Tibial nerve (tissue), 4 donors: ENCODE data around the gene SPHK1. TPM values are rescaled to one million over a fixed set of nuclear protein-coding genes. Genes with fewer than 3 reads are reported as not detected.

Source experiments
- DNase-seq, 2 donors: peaks; one replicate each; pipeline ENCODE4 v3.0.0-alpha.2; 2019; ENCODE audit warnings: low spot score in 2 of 2
- H3K27ac ChIP-seq, 4 donors: fragments of 200-600 bp; sonication (generic) in 3 of 4; one replicate each; pipeline ENCODE4 v1.5.1; 2017 to 2019; ENCODE audit warnings: mild to moderate bottlenecking in 1 of 4
- H3K27me3 ChIP-seq, 2 donors: fragments of 200-600 bp; sonication (generic) in 1 of 2; one replicate each; pipeline versions ENCODE4 v1.5.1 to v1.6.0; 2017 to 2019
- H3K36me3 ChIP-seq, 3 donors: fragments of 200-600 bp; sonication (generic); one replicate each; pipeline ENCODE4 v1.5.1; 2018 to 2019
- H3K4me1 ChIP-seq, 4 donors: fragments of 200-600 bp; sonication (generic) in 3 of 4; one replicate each; pipeline ENCODE4 v1.5.1; 2017 to 2019
- H3K4me3 ChIP-seq, 4 donors: fragments of 200-600 bp; sonication (generic) in 3 of 4; one replicate each; pipeline ENCODE4 v1.5.1; 2017 to 2019; ENCODE audit warnings: mild to moderate bottlenecking in 1 of 4, moderate library complexity in 1 of 4
- H3K9me3 ChIP-seq, 4 donors: fragments of 200-600 bp; sonication (generic) in 3 of 4; one replicate each; pipeline ENCODE4 v1.5.1; 2017 to 2019
- EP300 ChIP-seq, 2 donors: sonication (generic); formaldehyde crosslinking; IDR thresholded peaks; one replicate each; pipeline ENCODE4 v1.6.1; 2017; ENCODE audit warnings: antibody characterized with exemption in 2 of 2, mild to moderate bottlenecking in 1 of 2
- POLR2A ChIP-seq, 2 donors: fragments of 450-650 bp; IDR thresholded peaks; one replicate each; pipeline ENCODE4 v1.6.1; 2017; ENCODE audit warnings: antibody characterized with exemption in 2 of 2, mild to moderate bottlenecking in 2 of 2, moderate library complexity in 2 of 2
- WGBS, 2 donors: methylation state at CpG; one replicate each; pipeline ENCODE4 v1.1.5; 2018; 5-methylcytosine and 5-hydroxymethylcytosine counted together
- total RNA-seq, 4 donors: library from RNA; depleted of rRNA; stranded (reverse); fragments of >200 nt; gene quantifications; one replicate each; pipeline ENCODE4 v1.1.0, GENCODE V29; 2016
- TF ChIP-seq, protein P1 (sequence below), 5 experiments: fragments of 200-600 bp in 3 of 5; fragments of 450-650 bp in 2 of 5; sonication (generic) in 3 of 5; IDR thresholded peaks; one replicate each; pipeline ENCODE4 v1.5.1; 2016 to 2019; ENCODE audit warnings: antibody characterized with exemption in 5 of 5, mild to moderate bottlenecking in 3 of 5, moderate library complexity in 2 of 5

SPHK1 gene
- total RNA-seq, 4 donors from 2014 or later = 16.7 to 50.1 (median 27.8) TPM

DNA sequence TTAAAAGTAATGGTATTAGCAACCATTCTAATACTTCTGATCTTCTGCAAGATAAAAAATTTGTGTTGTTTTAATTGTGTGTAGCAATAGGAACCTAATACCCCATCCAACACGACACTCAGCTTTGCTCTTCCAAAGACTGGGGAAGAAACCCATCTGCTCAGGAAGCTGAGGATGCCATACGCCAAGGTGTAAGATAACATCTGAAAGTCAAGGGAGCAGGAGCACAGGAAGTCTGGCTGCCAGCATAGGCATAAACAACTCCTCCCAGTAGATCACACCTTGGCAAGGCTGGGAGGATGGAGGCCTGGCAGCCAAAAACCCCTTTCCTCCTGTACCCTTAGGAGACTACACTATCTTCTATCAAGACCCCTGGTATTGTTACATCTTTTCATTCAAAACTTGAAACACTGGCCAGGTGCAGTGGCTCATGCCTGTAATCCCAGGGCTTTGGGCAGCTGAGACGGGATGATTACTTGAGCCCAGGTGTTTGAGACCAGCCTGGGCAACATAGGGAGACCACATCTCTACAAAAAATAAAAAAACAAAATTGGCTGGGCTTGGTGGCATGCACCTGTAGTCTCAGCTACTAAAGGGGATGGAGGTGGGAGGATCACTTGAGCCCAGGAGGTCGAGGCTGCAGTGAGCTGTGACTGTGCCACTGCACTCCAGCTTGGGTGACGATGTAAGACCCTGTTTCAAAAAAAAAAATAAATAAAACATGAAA, 5.7 kb upstream of the SPHK1 start:
- Histone ChIP-seq H3K9me3 (no peaks in the 10 kb centered on the region), H3K27me3 (no peaks in the 10 kb centered on the region), H3K4me3 (no peak overlapping the region), H3K36me3 (no peaks in the 10 kb centered on the region), H3K4me1 (peaks cover 0 to 62% (median 29%) of the 10 kb centered on the region in 4 donors), H3K27ac (no peak overlapping the region)
- 82 to 89% methylated on average over 5 of the region's 5 CpGs for WGBS, 2 donors
- TF ChIP-seq, protein P1, sequence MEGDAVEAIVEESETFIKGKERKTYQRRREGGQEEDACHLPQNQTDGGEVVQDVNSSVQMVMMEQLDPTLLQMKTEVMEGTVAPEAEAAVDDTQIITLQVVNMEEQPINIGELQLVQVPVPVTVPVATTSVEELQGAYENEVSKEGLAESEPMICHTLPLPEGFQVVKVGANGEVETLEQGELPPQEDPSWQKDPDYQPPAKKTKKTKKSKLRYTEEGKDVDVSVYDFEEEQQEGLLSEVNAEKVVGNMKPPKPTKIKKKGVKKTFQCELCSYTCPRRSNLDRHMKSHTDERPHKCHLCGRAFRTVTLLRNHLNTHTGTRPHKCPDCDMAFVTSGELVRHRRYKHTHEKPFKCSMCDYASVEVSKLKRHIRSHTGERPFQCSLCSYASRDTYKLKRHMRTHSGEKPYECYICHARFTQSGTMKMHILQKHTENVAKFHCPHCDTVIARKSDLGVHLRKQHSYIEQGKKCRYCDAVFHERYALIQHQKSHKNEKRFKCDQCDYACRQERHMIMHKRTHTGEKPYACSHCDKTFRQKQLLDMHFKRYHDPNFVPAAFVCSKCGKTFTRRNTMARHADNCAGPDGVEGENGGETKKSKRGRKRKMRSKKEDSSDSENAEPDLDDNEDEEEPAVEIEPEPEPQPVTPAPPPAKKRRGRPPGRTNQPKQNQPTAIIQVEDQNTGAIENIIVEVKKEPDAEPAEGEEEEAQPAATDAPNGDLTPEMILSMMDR (IDR thresholded peaks at IDR 0.05) = no peak
- TF ChIP-seq POLR2A (IDR thresholded peaks at IDR 0.05) = no peak
- TF ChIP-seq EP300 (IDR thresholded peaks at IDR 0.05) = no peak
- DNase-seq = no peak

DNA sequence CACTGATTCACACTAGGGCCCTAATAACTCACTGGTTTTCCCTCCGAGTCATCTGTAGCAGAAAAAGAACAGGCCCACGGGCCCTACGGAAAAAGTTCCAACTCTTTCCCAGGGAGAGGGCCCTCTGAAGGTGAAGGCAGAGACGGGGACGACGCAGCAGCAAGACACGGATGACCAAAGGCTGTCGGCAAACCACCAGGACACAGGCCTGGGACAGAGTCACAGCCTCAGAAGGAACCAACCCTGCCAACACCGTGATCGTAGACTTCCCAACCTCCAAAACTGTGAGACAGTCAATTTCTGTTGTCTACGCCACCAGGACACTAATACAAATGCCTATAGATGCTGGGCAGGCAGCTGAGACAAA, 5.2 kb upstream of the SPHK1 start:
- WGBS, 2 donors = 86 to 87% methylated on average over 11 of the region's 11 CpGs
- no peaks in the 10 kb centered on the region for H3K27me3 ChIP-seq
- no peaks in the 10 kb centered on the region for H3K36me3 ChIP-seq
- no peak for TF ChIP-seq EP300 (IDR thresholded peaks at IDR 0.05)
- TF ChIP-seq, protein P1 (IDR thresholded peaks at IDR 0.05) = no peak
- TF ChIP-seq POLR2A (IDR thresholded peaks at IDR 0.05) = no peak
- H3K27ac ChIP-seq = no peak overlapping the region
- H3K4me3 ChIP-seq = no peak overlapping the region
- H3K4me1 ChIP-seq = peaks cover 0 to 65% (median 30%) of the 10 kb centered on the region in 4 donors
- H3K9me3 ChIP-seq = no peaks in the 10 kb centered on the region
- DNase-seq = no peak

DNA sequence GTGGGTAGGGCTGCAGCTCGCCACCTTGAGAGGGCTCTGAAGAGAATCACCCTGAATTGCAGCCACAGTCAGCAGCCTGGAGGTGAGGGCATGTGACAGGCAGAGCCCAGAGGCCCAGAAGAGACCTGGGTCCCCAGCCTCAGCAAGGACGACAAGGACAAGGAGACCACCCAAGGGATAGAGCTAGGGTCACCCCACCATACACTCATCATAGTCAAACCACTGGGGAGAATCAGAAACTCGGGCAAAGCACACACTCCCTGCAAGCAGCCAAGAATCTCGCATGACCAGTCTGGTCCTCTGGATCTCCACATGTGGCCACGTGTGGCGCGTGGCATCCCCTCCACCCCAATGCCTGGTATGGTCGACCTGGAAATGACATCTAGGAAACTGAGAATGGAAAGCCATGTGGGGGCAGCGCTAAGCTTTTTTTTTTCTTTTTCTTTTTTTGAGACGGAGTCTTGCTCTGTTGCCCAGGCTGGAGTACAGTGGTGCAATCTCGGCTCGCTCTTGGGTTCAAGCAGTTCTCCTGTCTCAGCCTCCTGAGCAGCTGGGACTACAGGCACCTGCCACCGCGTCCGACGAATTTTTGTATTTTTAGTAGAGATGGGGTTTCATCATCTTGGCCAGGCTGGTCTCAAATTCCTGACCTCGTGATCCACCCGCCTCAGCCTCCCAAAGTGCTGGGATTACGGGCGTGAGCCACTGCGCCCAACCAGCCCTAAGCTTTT, 4.6 kb upstream of the SPHK1 start:
- WGBS, 2 donors = 88 to 89% methylated on average over 20 to 21 of the region's 21 CpGs
- TF ChIP-seq POLR2A (IDR thresholded peaks at IDR 0.05) = no peak
- TF ChIP-seq EP300 (IDR thresholded peaks at IDR 0.05) = no peak
- Histone ChIP-seq H3K9me3 (no peaks in the 10 kb centered on the region), H3K27me3 (no peaks in the 10 kb centered on the region), H3K4me3 (no peak overlapping the region), H3K27ac (no peak overlapping the region), H3K4me1 (peaks cover 0 to 69% (median 32%) of the 10 kb centered on the region in 4 donors), H3K36me3 (no peaks in the 10 kb centered on the region)
- DNase-seq = no peak

DNA sequence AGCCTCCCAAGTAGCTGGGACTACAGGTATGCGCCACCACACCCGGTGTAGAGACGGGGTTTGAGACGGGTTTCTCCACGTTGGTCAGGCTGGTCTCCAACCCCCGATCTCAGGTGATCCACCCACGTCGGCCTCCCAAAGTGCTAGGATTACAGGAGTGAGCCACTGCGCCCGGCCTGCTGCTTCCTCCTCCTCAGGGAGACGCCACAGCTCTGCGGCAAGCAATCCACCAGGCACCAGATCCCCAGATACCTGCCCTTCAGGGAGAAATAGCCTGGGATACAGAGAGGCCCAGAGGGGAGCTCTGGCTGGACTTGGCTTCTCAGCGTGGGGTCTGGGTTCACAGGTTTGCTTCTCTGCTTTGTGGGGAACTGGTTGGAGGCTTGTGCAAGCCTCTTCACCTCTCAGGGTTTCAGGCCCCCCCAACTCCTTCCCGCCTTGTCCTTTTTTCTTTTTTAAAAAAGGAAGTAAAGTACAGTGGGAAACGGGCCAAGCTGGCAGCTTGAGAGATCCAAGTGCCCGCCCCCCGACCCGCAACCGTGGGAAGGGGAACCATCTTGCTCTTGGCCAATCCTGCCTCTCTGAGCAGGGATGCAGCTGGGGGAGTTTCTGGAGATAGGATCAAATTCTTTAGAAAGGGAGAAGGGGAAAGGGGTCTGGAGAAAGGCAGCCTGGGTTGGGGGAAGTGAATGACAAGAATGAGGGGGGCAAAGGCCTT, 2.6 kb upstream of the SPHK1 start:
- Histone ChIP-seq H3K4me1 (peaks cover 0 to 72% (median 33%) of the 10 kb centered on the region in 4 donors), H3K4me3 (peak overlapping the region in 3 of 4 donors; percentile 58 to 77 (median 60)), H3K36me3 (peaks cover 0 to 2% (median 0%) of the 10 kb centered on the region in 3 donors), H3K27ac (peak overlapping the region in 3 of 4 donors; percentile 76 to 95 (median 93)), H3K9me3 (no peaks in the 10 kb centered on the region), H3K27me3 (no peaks in the 10 kb centered on the region)
- no peak for TF ChIP-seq EP300 (IDR thresholded peaks at IDR 0.05)
- TF ChIP-seq, protein P1 (IDR thresholded peaks at IDR 0.05) = no peak
- TF ChIP-seq POLR2A (IDR thresholded peaks at IDR 0.05) = no peak
- DNase-seq = peak in 1 of 2 donors; percentile 50
- 33 to 51% methylated on average over 17 to 18 of the region's 19 CpGs for WGBS, 2 donors

DNA sequence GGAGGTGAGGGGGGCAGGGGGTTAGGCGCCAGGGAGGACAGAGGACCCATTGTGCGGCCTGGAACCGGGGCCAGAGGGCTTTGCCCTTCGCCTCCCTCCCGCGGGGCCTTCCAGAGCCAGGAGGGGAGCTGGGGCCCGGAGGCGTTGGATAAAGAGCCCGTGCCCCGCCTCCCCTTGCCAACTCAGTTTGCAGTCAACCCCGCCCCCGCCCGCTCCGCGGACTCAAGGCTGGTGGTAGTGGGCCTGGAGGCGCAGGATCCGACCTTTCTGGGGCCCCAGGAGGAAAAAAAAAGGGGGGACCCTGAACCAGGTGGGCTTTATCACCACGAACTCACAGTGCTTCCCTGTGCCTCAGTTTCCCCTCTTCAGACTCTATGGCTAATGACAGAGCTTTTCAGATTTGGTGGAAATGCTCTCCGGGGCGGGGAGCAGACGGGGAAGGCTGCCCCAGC, 2.0 kb upstream of the SPHK1 start:
- Histone ChIP-seq H3K4me1 (peaks cover 0 to 71% (median 29%) of the 10 kb centered on the region in 4 donors), H3K27ac (peak overlapping the region; percentile 21 to 95 (median 84)), H3K4me3 (peak overlapping the region; percentile 58 to 77 (median 60)), H3K36me3 (peaks cover 0 to 7% (median 0%) of the 10 kb centered on the region in 3 donors), H3K9me3 (no peaks in the 10 kb centered on the region), H3K27me3 (no peaks in the 10 kb centered on the region)
- TF ChIP-seq EP300 (IDR thresholded peaks at IDR 0.05) = peak in 1 of 2 donors; percentile 54
- TF ChIP-seq, protein P1 (IDR thresholded peaks at IDR 0.05) = no peak
- peak in 1 of 2 donors; percentile 54 for DNase-seq
- 18 to 25% methylated on average over 8 to 21 of the region's 21 CpGs for WGBS, 2 donors
